GM23338 (cell line): ENCODE data around the gene FNDC3A. TPM values are rescaled to one million over a fixed set of nuclear protein-coding genes. Genes with fewer than 3 reads are reported as not detected.

Experiments used
- ATAC-seq: fragments of 200-7000 bp; cut with Tn5 transposase; 3 replicates; pipeline ENCODE4 v1.9.1; 2020
- DNase-seq: peaks from one replicate; pipeline ENCODE4 v3.0.0-alpha.2; 2015; ENCODE audit warnings: low spot score
- H2AFZ ChIP-seq: fragments of 200-600 bp; sonication (generic); 2 replicates; pipeline ENCODE4 v1.8.0; 2016; ENCODE audit warnings: antibody characterized with exemption, mild to moderate bottlenecking, moderate library complexity
- H3F3A ChIP-seq: fragments of 200-600 bp; sonication (generic); replicated peaks from 2 replicates; pipeline ENCODE4 v1.8.0; 2017; ENCODE audit warnings: antibody characterized with exemption, mixed run types, low read depth
- H3K27ac ChIP-seq: fragments of 200-600 bp; sonication (generic); 2 replicates; pipeline ENCODE4 v1.6.1; 2016; ENCODE audit warnings: low read depth
- H3K27me3 ChIP-seq: fragments of 200-600 bp; sonication (generic); 2 replicates; pipeline ENCODE4 v1.8.0; 2016; ENCODE audit warnings: mild to moderate bottlenecking, mixed run types, moderate library complexity; ENCODE audit not compliant: insufficient read depth
- H3K36me3 ChIP-seq: fragments of 200-600 bp; sonication (generic); 2 replicates; pipeline ENCODE4 v1.8.0; 2016; ENCODE audit warnings: mild to moderate bottlenecking; ENCODE audit not compliant: insufficient read depth
- H3K4me1 ChIP-seq: fragments of 200-600 bp; sonication (generic); 2 replicates; pipeline ENCODE4 v1.8.0; 2016; ENCODE audit warnings: mild to moderate bottlenecking, moderate library complexity; ENCODE audit not compliant: insufficient read depth
- H3K4me2 ChIP-seq: fragments of 200-600 bp; sonication (generic); 2 replicates; pipeline ENCODE4 v1.7.1; 2017; ENCODE audit warnings: mixed run types
- H3K4me3 ChIP-seq: fragments of 200-600 bp; sonication (generic); 2 replicates; pipeline ENCODE4 v1.6.1; 2016; ENCODE audit warnings: mixed run types
- H3K79me2 ChIP-seq: fragments of 200-600 bp; sonication (generic); replicated peaks from 2 replicates; pipeline ENCODE4 v1.8.0; 2017; ENCODE audit warnings: mild to moderate bottlenecking; ENCODE audit not compliant: insufficient read depth
- H3K9me2 ChIP-seq: fragments of 200-600 bp; sonication (generic); 2 replicates; pipeline ENCODE4 v1.8.0; 2017; ENCODE audit not compliant: insufficient read depth
- H4K20me1 ChIP-seq: fragments of 200-600 bp; sonication (generic); replicated peaks from 2 replicates; pipeline ENCODE4 v1.8.0; 2017; ENCODE audit warnings: mild to moderate bottlenecking; ENCODE audit not compliant: insufficient read depth
- H3K27ac Mint-ChIP-seq: 2 replicates; pipeline ENCODE4 v1.8.0; 2020; ENCODE audit warnings: inconsistent platforms, mild to moderate bottlenecking, moderate library complexity, mixed read lengths
- H3K27me3 Mint-ChIP-seq: 3 replicates; pipeline ENCODE4 v1.8.0; 2022; ENCODE audit warnings: low read depth, mild to moderate bottlenecking, moderate library complexity, mixed read lengths, inconsistent platforms; ENCODE audit not compliant: insufficient read depth, poor library complexity
- H3K36me3 Mint-ChIP-seq: 3 replicates; pipeline ENCODE4 v1.8.0; 2021; ENCODE audit warnings: low read depth, mild to moderate bottlenecking, inconsistent platforms, moderate library complexity, mixed read lengths
- H3K4me1 Mint-ChIP-seq: 3 replicates; pipeline ENCODE4 v1.8.0; 2020; ENCODE audit warnings: mild to moderate bottlenecking, inconsistent platforms, mixed read lengths
- H3K4me3 Mint-ChIP-seq: 3 replicates; pipeline ENCODE4 v1.8.0; 2021; ENCODE audit warnings: moderate library complexity, mild to moderate bottlenecking, inconsistent platforms, mixed read lengths
- H3K9me3 Mint-ChIP-seq: 3 replicates; pipeline ENCODE4 v1.8.0; 2020; ENCODE audit warnings: moderate library complexity, mild to moderate bottlenecking, inconsistent platforms, mixed read lengths
- CREB1 ChIP-seq: fragments of 250-450 bp; sonication (Bioruptor Pico); IDR thresholded peaks from 2 replicates; pipeline ENCODE4 v1.5.0; 2020; ENCODE audit warnings: low read depth, mild to moderate bottlenecking, moderate library complexity
- CTCF ChIP-seq, 2 experiments: fragments of 200-600 bp in 1 of 2; sonication (generic) in 1 of 2; conservative IDR thresholded peaks; 2 replicates each; pipeline versions ENCODE4 v1.5.1 to v1.6.1; 2016 to 2017; ENCODE audit warnings: antibody characterized with exemption in 2 of 2, low read depth in 2 of 2, mild to moderate bottlenecking in 2 of 2, moderate library complexity in 1 of 2
- ETS1 ChIP-seq: IDR thresholded peaks from 2 replicates; pipeline ENCODE4 v1.6.1; 2016; ENCODE audit warnings: antibody characterized with exemption
- EZH2 ChIP-seq: fragments of 200-600 bp; sonication (generic); IDR thresholded peaks from one replicate; pipeline ENCODE4 v1.8.0; 2017; ENCODE audit warnings: antibody characterized with exemption, mild to moderate bottlenecking, low read depth; ENCODE audit not compliant: unreplicated experiment
- EZH2phosphoT487 ChIP-seq: fragments of 200-600 bp; sonication (generic); IDR thresholded peaks from one replicate; pipeline ENCODE4 v1.8.1; 2018; ENCODE audit warnings: antibody characterized with exemption; ENCODE audit not compliant: unreplicated experiment
- JUNB ChIP-seq: IDR thresholded peaks from one replicate; pipeline ENCODE4 v1.6.1; 2016; ENCODE audit warnings: antibody characterized with exemption; ENCODE audit not compliant: unreplicated experiment
- NANOG ChIP-seq: IDR thresholded peaks from 2 replicates; pipeline ENCODE4 v1.6.1; 2016; ENCODE audit warnings: antibody characterized with exemption, borderline replicate concordance
- POLR2AphosphoS5 ChIP-seq: IDR thresholded peaks from 2 replicates; pipeline ENCODE4 v1.6.1; 2016; ENCODE audit warnings: antibody characterized with exemption, low read depth
- REST ChIP-seq: IDR thresholded peaks from one replicate; pipeline ENCODE4 v1.6.1; 2018; ENCODE audit warnings: antibody characterized with exemption; ENCODE audit not compliant: unreplicated experiment
- STAT1 ChIP-seq: IDR thresholded peaks from one replicate; pipeline ENCODE4 v1.6.1; 2016; ENCODE audit warnings: antibody characterized with exemption; ENCODE audit not compliant: unreplicated experiment
- ZNF114 ChIP-seq: fragments of 250-450 bp; sonication (Bioruptor Pico); IDR thresholded peaks from 2 replicates; pipeline ENCODE4 v1.5.0; 2020; ENCODE audit warnings: mild to moderate bottlenecking, moderate library complexity
- ZNF331 ChIP-seq: fragments of 250-450 bp; sonication (Bioruptor Pico); IDR thresholded peaks from 2 replicates; pipeline ENCODE4 v1.5.0; 2020; ENCODE audit warnings: low read depth, mild to moderate bottlenecking, moderate library complexity
- ZNF462 ChIP-seq: fragments of 250-450 bp; sonication (Bioruptor Pico); IDR thresholded peaks from 2 replicates; pipeline ENCODE4 v1.5.0; 2020; ENCODE audit warnings: mild to moderate bottlenecking, moderate library complexity
- polyA plus RNA-seq: library from polyadenylated mRNA; unstranded; fragments of >200 nt; fragmentation: Nextera tagmentation; extraction: Ambion mirVana; gene quantifications from 2 replicates; pipeline ENCODE4 v1.2.1, GENCODE V29; 2016
- total RNA-seq: library from RNA; depleted of rRNA; stranded (reverse); fragments of >200 nt; shearing (Covaris generic); gene quantifications from 2 replicates; pipeline ENCODE4 v1.2.3, GENCODE V29; 2014

Gene FNDC3A
- total and polyA plus RNA-seq, 2 experiments from 2014 or later = 10.3 to 31.1 TPM

- DNase-seq (no peak), ATAC-seq (no peak)
- no peak overlapping the region for H3K27ac ChIP-seq
- H3K27ac Mint-ChIP-seq = no peak overlapping the region
- no peak overlapping the region for H3K4me3 Mint-ChIP-seq
- no peak overlapping the region for H3K4me3 ChIP-seq
- TF ChIP-seq ETS1 (no peak), REST (no peak), CREB1 (CRISPR knock-in tag) (no peak), ZNF462 (CRISPR knock-in tag) (no peak), CTCF (conservative IDR thresholded peaks at IDR 0.05; ENCODE audit: low read depth in 2 of 2) (no peak), JUNB (no peak), NANOG (no peak), EZH2phosphoT487 (no peak), ZNF114 (CRISPR knock-in tag) (no peak), ZNF331 (no peak), POLR2AphosphoS5 (no peak), EZH2 (no peak), STAT1 (no peak)
- H3K79me2 ChIP-seq = no peaks in the 10 kb centered on the region
- no peaks in the 10 kb centered on the region; the same call in 1 of the 2 replicates for H3K9me2 ChIP-seq
- no peak overlapping the region for H3K4me2 ChIP-seq
- H3F3A ChIP-seq = no peaks in the 10 kb centered on the region
- H3K36me3 ChIP-seq = no peaks in the 10 kb centered on the region
- H2AFZ ChIP-seq = no peak overlapping the region
- H3K27me3 ChIP-seq = no peaks in the 10 kb centered on the region
- no peaks in the 10 kb centered on the region for H3K36me3 Mint-ChIP-seq
- peaks cover 6% of the 10 kb centered on the region; the same call in 1 of the 3 replicates for H3K4me1 Mint-ChIP-seq
- no peaks in the 10 kb centered on the region for H3K4me1 ChIP-seq
- no peaks in the 10 kb centered on the region for H3K9me3 Mint-ChIP-seq
- no peaks in the 10 kb centered on the region for H4K20me1 ChIP-seq
- H3K27me3 Mint-ChIP-seq = peaks cover 3% of the 10 kb centered on the region
Observed at GRCh38 chr13:48954081-48954480, 21.6 kb upstream of the FNDC3A start.
